DND-41 (cell line): ENCODE results near the gene NUBP2.

ENCODE experiments used
- ATAC-seq: fragments of 200-7000 bp; cut with Tn5 transposase; 3 replicates; pipeline ENCODE4 v1.9.1; 2021; ENCODE audit warnings: low read depth; ENCODE audit not compliant: insufficient read depth
- DNase-seq: peaks from one replicate; pipeline ENCODE4 v3.0.0-alpha.2; 2020
- H2AFZ ChIP-seq: 2 replicates; pipeline ENCODE4 v1.6.0; 2012; ENCODE audit warnings: low read depth, low read length
- H3K27ac ChIP-seq: 2 replicates; pipeline ENCODE4 v1.5.1; 2012; ENCODE audit warnings: low read length, inconsistent platforms
- H3K27me3 ChIP-seq: fragments of 200-600 bp; sonication (generic); 2 replicates; pipeline ENCODE4 v1.6.0; 2012; ENCODE audit warnings: low read length, mild to moderate bottlenecking, inconsistent platforms; ENCODE audit not compliant: insufficient read depth, poor library complexity
- H3K36me3 ChIP-seq: 2 replicates; pipeline ENCODE4 v1.5.1; 2012; ENCODE audit warnings: low read length, inconsistent platforms; ENCODE audit not compliant: insufficient read depth
- H3K4me1 ChIP-seq: 2 replicates; pipeline ENCODE4 v1.5.1; 2012; ENCODE audit warnings: mild to moderate bottlenecking, low read length; ENCODE audit not compliant: insufficient read depth
- H3K4me2 ChIP-seq: 2 replicates; pipeline ENCODE4 v1.6.0; 2012; ENCODE audit warnings: mild to moderate bottlenecking, moderate library complexity, low read length, inconsistent platforms; ENCODE audit not compliant: insufficient read depth
- H3K4me3 ChIP-seq, 2 experiments: fragments of 200-600 bp in 1 of 2; shearing (Covaris generic) in 1 of 2; 2 replicates each; pipeline ENCODE4 v1.5.1; 2012 to 2016; ENCODE audit warnings: inconsistent platforms in 2 of 2, low read length in 2 of 2, mild to moderate bottlenecking in 2 of 2, low read depth in 1 of 2, moderate library complexity in 1 of 2
- H3K79me2 ChIP-seq: 2 replicates; pipeline ENCODE4 v1.6.0; 2012; ENCODE audit warnings: low read length, inconsistent platforms; ENCODE audit not compliant: insufficient read depth
- H3K9ac ChIP-seq: 2 replicates; pipeline ENCODE4 v1.6.0; 2012; ENCODE audit warnings: low read depth, mild to moderate bottlenecking, inconsistent platforms, low read length, moderate library complexity
- H3K9me3 ChIP-seq: 2 replicates; pipeline ENCODE4 v1.5.1; 2012; ENCODE audit warnings: low read length, moderate library complexity, mild to moderate bottlenecking, inconsistent platforms; ENCODE audit not compliant: insufficient read depth, severe bottlenecking
- H4K20me1 ChIP-seq: 2 replicates; pipeline ENCODE4 v1.6.0; 2012; ENCODE audit warnings: low read length; ENCODE audit not compliant: insufficient read depth
- EZH2 ChIP-seq: IDR thresholded peaks from 3 replicates; pipeline ENCODE4 v1.6.1; 2012; ENCODE audit warnings: borderline replicate concordance, low read depth, mild to moderate bottlenecking, moderate library complexity, low read length, inconsistent platforms; ENCODE audit not compliant: severe bottlenecking
- TF ChIP-seq, protein P1 (sequence below): IDR thresholded peaks from 2 replicates; pipeline ENCODE4 v1.5.1; 2012; ENCODE audit warnings: borderline replicate concordance, low read length, moderate library complexity, mild to moderate bottlenecking; ENCODE audit not compliant: poor library complexity, severe bottlenecking; ENCODE audit errors: extremely low read depth

Gene NUBP2

DNA sequence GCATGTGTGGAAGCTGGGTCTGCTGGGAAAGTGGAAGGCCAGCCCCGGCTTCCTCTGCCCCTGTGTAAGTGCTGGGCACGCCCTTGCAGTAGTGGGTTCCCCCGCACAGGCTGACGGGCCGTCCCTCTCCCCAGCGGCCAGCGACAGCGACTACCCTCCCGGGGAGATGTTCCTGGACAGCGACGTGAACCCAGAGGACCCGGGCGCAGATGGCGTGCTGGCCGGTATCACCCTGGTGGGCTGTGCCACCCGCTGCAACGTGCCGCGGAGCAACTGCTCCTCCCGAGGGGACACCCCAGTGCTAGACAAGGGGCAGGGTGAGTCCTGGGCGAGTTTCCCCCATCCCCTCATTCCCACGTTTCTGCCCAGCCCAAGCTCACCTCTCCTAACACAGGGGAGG lies 16.9 kb upstream of the NUBP2 start:
- no peaks in the 10 kb centered on the region for H3K79me2 ChIP-seq
- H3K36me3 ChIP-seq = peaks cover 93% of the 10 kb centered on the region
- no peaks in the 10 kb centered on the region for H3K9me3 ChIP-seq
- TF ChIP-seq, protein P1, sequence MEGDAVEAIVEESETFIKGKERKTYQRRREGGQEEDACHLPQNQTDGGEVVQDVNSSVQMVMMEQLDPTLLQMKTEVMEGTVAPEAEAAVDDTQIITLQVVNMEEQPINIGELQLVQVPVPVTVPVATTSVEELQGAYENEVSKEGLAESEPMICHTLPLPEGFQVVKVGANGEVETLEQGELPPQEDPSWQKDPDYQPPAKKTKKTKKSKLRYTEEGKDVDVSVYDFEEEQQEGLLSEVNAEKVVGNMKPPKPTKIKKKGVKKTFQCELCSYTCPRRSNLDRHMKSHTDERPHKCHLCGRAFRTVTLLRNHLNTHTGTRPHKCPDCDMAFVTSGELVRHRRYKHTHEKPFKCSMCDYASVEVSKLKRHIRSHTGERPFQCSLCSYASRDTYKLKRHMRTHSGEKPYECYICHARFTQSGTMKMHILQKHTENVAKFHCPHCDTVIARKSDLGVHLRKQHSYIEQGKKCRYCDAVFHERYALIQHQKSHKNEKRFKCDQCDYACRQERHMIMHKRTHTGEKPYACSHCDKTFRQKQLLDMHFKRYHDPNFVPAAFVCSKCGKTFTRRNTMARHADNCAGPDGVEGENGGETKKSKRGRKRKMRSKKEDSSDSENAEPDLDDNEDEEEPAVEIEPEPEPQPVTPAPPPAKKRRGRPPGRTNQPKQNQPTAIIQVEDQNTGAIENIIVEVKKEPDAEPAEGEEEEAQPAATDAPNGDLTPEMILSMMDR = no peak
- TF ChIP-seq EZH2 = no peak
- no peaks in the 10 kb centered on the region for H3K27me3 ChIP-seq
- no peak for DNase-seq
- H3K4me3 ChIP-seq = no peak overlapping the region
- no peak for ATAC-seq
- no peak overlapping the region for H3K27ac ChIP-seq
- H2AFZ ChIP-seq = no peak overlapping the region
- H3K9ac ChIP-seq = no peak overlapping the region
- H4K20me1 ChIP-seq = peaks cover 14% of the 10 kb centered on the region; the same call in 1 of the 2 replicates
- H3K4me2 ChIP-seq = no peak overlapping the region
- no peaks in the 10 kb centered on the region; the same call in 1 of the 2 replicates for H3K4me1 ChIP-seq

DNA sequence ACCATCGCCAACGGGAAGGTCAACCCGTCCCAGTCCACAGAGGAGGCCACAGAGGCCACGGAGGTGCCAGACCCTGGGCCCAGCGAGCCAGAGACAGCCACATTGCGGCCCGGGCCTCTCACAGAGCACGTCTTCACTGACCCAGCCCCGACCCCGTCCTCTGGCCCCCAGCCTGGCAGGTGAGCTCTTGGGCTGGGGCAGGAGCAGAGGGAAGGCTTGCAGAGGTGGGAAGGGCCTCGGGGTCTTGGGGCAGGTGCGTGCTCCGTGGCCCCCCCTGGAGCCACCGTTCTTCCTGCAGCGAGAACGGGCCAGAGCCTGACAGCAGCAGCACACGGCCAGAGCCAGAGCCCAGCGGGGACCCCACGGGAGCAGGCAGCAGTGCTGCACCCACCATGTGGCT lies 16.5 kb upstream of the NUBP2 start:
- no peak overlapping the region for H3K4me2 ChIP-seq
- peaks cover under 1% of the 10 kb centered on the region; the same call in 1 of the 2 replicates for H3K4me1 ChIP-seq
- peaks cover 89% of the 10 kb centered on the region for H3K36me3 ChIP-seq
- no peaks in the 10 kb centered on the region for H3K9me3 ChIP-seq
- TF ChIP-seq EZH2 = no peak
- TF ChIP-seq, protein P1 = no peak
- H2AFZ ChIP-seq = no peak overlapping the region
- no peaks in the 10 kb centered on the region for H3K79me2 ChIP-seq
- no peaks in the 10 kb centered on the region for H3K27me3 ChIP-seq
- H3K4me3 ChIP-seq = no peak overlapping the region
- ATAC-seq (no peak), DNase-seq (no peak)
- H4K20me1 ChIP-seq = peaks cover 14% of the 10 kb centered on the region; the same call in 1 of the 2 replicates
- no peak overlapping the region for H3K27ac ChIP-seq
- no peak overlapping the region for H3K9ac ChIP-seq

DNA sequence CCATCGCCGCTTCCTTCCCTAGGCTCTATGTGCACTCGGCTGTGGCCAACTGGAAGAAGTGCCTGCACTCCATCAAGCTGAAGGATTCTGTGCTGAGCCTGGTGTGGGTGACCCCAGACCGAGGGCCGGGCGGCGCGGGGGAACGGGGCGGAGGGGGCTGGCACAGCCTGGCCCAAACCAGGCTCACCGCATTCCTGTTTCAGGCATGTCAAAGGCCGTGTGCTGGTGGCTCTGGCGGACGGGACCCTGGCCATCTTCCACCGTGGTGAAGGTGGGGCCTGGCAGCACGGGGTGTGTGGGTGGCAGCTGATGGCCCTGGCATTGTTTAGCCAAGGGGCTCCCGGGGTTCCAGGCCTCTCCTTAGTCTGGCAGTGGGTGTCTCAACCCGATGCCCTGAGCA lies 16.1 kb upstream of the NUBP2 start:
- no peak for TF ChIP-seq EZH2
- TF ChIP-seq, protein P1 = no peak
- Histone ChIP-seq H3K27me3 (no peaks in the 10 kb centered on the region), H3K9ac (no peak overlapping the region), H3K4me3 (no peak overlapping the region), H3K79me2 (peaks cover 3% of the 10 kb centered on the region), H3K4me1 (peaks cover 4% of the 10 kb centered on the region), H3K36me3 (peaks cover 86% of the 10 kb centered on the region), H3K4me2 (no peak overlapping the region), H3K27ac (no peak overlapping the region), H4K20me1 (peaks cover 14% of the 10 kb centered on the region; the same call in 1 of the 2 replicates), H2AFZ (no peak overlapping the region), H3K9me3 (no peaks in the 10 kb centered on the region)
- no peak for DNase-seq
- ATAC-seq = no peak
